ENCODE data around the gene DOCK1.

Gene DOCK1

GRCh38 chr10:127179612-127180250, 274.5 kb downstream of the DOCK1 start:
- TF ChIP-seq CTCF (IDR thresholded peaks at IDR 0.05; ENCODE audit: low read depth, low read length) = no peak
- Histone ChIP-seq H3K4me3 (ENCODE audit: low read depth, low read length) (no peak overlapping the region), H3K27me3 (ENCODE audit: insufficient read depth, low read depth, severe bottlenecking) (no peaks in the 10 kb centered on the region), H3K9me3 (ENCODE audit: severe bottlenecking) (no peaks in the 10 kb centered on the region), H3K36me3 (no peaks in the 10 kb centered on the region), H3K27ac (no peak overlapping the region)
- no peak for DNase-seq

GRCh38 chr10:127182161-127182560, 276.9 kb downstream of the DOCK1 start:
- H3K27me3 ChIP-seq (ENCODE audit: insufficient read depth, low read depth, severe bottlenecking) = no peaks in the 10 kb centered on the region
- no peaks in the 10 kb centered on the region for H3K9me3 ChIP-seq (ENCODE audit: severe bottlenecking)

GRCh38 chr10:127184582-127184981, 279.4 kb downstream of the DOCK1 start:
- Histone ChIP-seq H3K36me3 (no peaks in the 10 kb centered on the region), H3K27ac (no peak overlapping the region), H3K4me3 (ENCODE audit: low read depth, low read length) (no peak overlapping the region), H3K9me3 (ENCODE audit: severe bottlenecking) (no peaks in the 10 kb centered on the region), H3K27me3 (ENCODE audit: insufficient read depth, low read depth, severe bottlenecking) (no peaks in the 10 kb centered on the region)
- no peak for TF ChIP-seq CTCF (IDR thresholded peaks at IDR 0.05; ENCODE audit: low read depth, low read length)
- no peak for DNase-seq

More at GRCh38 chr10:127182161-127182560, 276.9 kb downstream of the DOCK1 start:
- no peak for TF ChIP-seq CTCF (IDR thresholded peaks at IDR 0.05; ENCODE audit: low read depth, low read length)
- DNase-seq = no peak
- H3K27ac ChIP-seq = no peak overlapping the region
- H3K4me3 ChIP-seq (ENCODE audit: low read depth, low read length) = no peak overlapping the region
- H3K36me3 ChIP-seq = no peaks in the 10 kb centered on the region

DNA sequence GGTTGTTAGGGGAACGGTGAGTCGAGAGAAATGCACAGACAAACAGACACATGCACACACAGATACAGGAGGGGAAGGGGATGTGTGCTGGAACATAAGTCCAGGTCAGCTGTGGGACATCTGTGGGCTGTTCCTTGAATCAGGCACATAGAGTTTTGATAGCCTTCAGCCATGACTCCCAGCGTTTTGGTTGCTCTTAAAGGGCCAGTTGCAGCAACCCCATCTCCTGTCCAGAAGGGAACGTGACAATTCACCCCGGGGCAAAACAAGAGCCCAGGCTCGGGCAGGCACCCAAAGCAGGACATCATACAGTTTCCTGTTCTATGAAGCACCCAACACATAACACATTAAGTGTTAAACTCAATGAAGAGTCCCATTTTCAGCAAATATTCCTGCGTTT, 281.6 kb downstream of the DOCK1 start:
- no peaks in the 10 kb centered on the region for H3K27me3 ChIP-seq (ENCODE audit: insufficient read depth, low read depth, severe bottlenecking)
- no peak for TF ChIP-seq CTCF (IDR thresholded peaks at IDR 0.05; ENCODE audit: low read depth, low read length)
- H3K36me3 ChIP-seq = no peaks in the 10 kb centered on the region
- no peaks in the 10 kb centered on the region for H3K9me3 ChIP-seq (ENCODE audit: severe bottlenecking)
- H3K4me3 ChIP-seq (ENCODE audit: low read depth, low read length) = no peak overlapping the region
- H3K27ac ChIP-seq = no peak overlapping the region
- DNase-seq = no peak

DNA sequence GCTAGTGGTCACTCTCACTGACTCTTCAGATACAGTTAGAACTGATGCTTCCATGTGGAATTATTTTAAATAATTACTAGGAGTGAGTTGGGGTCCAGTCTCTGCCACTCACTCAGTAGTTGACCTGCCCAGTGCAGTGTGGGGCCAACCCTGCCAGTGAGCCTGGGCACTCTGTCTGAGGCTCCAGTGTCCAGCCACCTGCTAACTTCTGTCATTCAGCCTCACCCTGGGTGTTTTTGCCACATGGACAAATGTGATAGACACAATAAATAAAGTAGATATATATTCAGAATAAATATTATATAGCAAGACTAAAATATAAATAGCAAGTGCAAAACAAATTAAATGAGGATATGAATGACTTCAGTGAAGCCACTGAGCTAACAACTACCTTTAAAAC, 284.0 kb downstream of the DOCK1 start:
- no peak for TF ChIP-seq CTCF (IDR thresholded peaks at IDR 0.05; ENCODE audit: low read depth, low read length)
- Histone ChIP-seq H3K9me3 (ENCODE audit: severe bottlenecking) (no peaks in the 10 kb centered on the region), H3K27me3 (ENCODE audit: insufficient read depth, low read depth, severe bottlenecking) (no peaks in the 10 kb centered on the region), H3K27ac (no peak overlapping the region), H3K4me3 (ENCODE audit: low read depth, low read length) (no peak overlapping the region), H3K36me3 (no peaks in the 10 kb centered on the region)
- DNase-seq = no peak

- no peak for DNase-seq
- Histone ChIP-seq H3K9me3 (ENCODE audit: severe bottlenecking) (no peaks in the 10 kb centered on the region), H3K36me3 (no peaks in the 10 kb centered on the region), H3K27me3 (ENCODE audit: insufficient read depth, low read depth, severe bottlenecking) (peaks cover 5% of the 10 kb centered on the region), H3K4me3 (ENCODE audit: low read depth, low read length) (no peak overlapping the region), H3K27ac (no peak overlapping the region)
- no peak for TF ChIP-seq CTCF (IDR thresholded peaks at IDR 0.05; ENCODE audit: low read depth, low read length)
Observed at GRCh38 chr10:127190427-127190826, 285.2 kb downstream of the DOCK1 start.

All from WERI-Rb-1 (cell line).